ENCODE data around the gene CHRFAM7A.
A peak's percentile ranks its signal among the peaks of the same experiment; 100 is the strongest.
"Not testable (repeated sequence)": the region's sequence is repeated elsewhere in the genome, so short reads cannot be mapped to it uniquely, and the experiment has no call there.

Gene CHRFAM7A

DNA sequence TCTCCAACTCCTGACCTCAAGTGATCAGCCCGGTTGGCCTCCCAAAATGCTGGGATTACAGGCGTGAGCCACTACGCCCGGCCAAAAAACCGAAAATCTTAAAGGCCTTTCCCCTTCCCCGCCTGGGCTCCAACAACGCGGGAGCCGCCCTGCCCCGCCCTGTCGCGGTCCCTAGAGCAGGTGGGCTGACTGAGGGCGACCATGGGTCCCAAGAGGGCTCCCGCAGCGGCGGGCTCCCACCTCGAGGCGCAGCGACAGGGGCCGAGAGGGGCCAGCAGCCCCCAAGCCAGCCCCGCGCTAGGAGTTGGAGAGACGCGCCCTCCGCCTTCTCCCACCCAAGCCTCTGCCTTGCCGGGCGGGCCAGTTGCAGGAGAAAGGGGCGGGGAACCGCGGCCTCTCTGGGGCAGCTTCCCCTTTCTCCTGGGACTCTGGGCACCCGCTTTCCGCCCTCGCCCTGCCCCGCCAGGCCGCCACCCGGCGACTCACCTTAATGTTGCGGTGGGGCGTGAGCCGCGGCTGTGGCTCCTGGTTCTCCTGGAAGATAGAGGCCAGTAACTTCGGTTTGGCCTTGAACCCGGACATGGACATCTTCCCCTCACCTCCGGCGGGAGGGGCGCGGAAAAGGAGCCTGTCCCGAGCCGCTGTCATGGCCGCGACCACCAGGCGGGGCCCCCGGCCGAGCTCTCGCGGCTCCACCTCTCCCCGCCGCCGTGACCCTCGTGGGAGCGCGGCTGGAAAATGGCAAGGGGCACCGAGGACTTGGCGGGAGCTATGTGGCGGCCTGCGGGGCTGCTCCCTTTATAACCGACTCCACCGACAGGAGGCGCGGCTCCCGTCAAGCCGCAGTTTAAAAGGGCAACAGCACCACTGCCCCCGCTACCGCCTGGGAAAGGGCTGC lies at the start of gene CHRFAM7A:
TSS of gene CHRFAM7A (minus strand) at position 775 of the 898 bp plus-strand sequence. CDS start 10,189 bp downstream, outside the sequence.
- not testable (repeated sequence) for DNase-seq

DNA sequence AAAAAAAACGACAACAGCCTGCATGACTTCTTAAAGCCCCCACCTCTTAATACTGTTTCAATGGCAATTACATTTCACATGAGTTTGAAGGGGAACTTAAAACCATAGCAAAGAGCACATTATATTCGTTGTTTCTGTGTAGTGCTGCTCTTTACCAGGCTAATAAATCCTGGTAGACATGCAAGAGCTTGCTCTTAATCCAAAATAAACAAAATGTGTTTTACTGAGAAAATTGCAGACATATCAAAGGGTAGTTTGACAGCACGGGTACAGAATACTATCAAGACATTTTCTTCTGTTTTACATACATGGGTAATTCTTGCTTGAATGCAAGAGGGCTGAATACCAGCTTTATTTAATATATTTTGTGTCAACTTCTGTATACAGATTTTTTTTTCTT lies 45.0 kb upstream of the CHRFAM7A start:
- DNase-seq = not testable (repeated sequence)

DNA sequence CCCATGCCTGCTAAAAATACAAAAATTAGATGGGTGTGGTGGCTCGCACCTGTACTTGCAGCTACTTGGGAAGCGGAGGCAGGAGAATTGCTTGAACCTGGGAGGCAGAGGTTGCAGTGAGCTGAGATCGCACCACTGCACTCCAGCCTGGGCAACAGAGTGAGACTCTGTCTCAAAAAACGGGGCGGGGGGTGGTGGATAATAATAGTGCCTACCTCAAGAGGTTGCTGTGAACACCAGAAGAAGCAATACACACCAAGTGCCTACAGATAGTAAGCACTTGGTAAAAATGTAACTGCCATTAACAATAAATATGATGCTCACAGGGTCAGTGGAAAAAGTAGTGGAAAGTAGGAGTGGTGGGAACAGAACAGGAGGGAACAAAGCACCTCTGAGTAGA lies 42.5 kb upstream of the CHRFAM7A start:
- DNase-seq = not testable (repeated sequence)

DNA sequence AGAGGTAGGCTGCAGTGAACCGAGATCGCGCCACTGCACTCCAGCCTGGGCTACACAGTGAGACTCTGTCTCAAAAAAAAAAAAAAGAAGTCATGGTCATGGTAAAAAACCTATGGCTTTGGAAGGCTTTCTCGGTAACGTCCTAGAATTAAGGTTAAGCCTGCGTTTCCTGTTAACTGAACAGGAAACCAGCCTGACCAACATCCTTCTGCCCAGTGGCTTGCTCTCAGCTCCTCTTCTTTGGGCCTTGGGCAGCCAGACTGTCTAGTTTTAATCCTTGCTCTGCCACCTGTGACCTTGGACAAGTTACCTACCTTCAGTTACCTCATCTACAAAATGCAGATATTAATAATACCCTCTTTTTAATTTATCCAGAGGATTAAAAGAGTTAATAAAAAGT lies 27.4 kb upstream of the CHRFAM7A start:
- DNase-seq = not testable (repeated sequence)

DNA sequence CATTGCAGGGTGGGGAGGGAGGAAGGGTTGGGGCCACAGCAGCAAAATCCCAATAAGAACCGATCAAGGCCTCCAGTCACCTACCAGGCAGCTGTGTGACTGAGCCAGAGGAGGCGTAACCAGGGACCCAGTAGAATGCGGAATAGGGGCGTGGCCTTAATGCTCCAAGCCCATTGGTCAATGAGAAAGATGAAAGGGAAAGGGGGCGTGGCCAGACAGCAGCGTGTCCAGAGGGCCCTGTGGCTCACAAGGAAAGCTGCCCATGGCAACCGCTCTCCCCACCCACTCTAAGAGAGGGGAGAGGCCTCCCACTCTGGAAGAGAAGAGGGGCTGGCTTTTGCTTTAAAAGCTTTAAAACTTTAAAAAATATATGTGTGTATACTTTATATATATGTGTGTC lies 20.8 kb upstream of the CHRFAM7A start, which contains the start of gene GOLGA8R:
TSS of gene GOLGA8R (minus strand) at position 101 of the 400 bp plus-strand sequence. CDS start at position 3, 98 bp downstream.
- DNase-seq = not testable (repeated sequence)

DNA sequence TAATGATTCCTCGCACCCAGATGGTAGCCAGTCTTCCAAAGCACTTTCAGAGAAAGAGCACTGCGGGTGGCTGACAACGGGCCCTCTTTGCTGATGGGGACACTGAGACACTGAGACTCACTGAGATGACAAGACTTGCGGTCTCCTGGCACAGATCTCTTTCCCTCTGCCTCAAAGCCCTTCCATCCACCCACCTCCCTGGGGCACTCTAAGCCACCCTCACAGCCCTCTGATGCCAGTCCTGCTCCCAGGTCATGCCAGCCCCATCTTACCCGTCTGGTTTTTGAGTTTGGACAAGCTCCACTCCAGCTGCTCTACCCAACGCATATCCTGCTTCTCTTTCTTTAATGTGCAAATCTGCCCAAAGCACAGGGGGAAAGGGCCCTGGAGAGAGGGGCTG lies 14.3 kb upstream of the CHRFAM7A start:
- not testable (repeated sequence) for DNase-seq

DNA sequence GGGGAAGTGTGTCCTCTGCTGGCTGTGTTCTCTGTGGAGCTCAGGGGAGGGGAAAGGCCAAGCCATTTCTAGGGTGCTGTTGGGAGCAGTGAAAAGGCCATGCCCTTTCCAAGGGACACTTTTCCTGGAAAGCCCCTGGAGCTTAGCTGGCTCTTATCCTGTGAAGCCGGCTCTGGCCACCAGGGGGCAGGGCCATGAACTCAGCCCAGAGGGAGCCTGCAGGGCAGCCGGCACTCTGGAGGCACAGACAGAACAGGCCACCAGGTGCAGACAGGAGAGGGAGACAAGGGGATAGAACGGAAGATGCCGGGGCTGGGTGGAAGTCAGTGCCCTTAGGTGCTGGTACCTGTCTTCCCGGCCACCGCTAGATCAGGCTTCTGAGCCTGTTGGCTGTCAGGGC lies 5.6 kb upstream of the CHRFAM7A start:
- DNase-seq = peak; percentile 43

DNA sequence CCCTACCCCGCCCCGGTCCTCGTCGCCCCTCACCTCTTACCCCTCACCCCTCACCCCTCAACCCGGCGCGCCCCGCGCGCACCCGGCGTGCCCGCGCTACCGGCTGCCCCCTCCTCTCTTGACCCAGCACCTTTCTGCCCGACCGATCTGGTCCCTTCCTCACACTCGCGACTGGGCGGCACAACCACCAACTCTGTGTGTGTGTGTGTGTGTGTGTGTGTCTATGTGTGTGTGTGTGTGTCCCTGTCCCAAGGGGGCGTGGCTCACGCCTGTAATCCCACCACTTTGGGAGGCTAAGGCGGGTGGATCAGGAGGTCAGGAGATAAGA lies 288 bp upstream of the CHRFAM7A start:
- DNase-seq = not testable (repeated sequence)

DNA sequence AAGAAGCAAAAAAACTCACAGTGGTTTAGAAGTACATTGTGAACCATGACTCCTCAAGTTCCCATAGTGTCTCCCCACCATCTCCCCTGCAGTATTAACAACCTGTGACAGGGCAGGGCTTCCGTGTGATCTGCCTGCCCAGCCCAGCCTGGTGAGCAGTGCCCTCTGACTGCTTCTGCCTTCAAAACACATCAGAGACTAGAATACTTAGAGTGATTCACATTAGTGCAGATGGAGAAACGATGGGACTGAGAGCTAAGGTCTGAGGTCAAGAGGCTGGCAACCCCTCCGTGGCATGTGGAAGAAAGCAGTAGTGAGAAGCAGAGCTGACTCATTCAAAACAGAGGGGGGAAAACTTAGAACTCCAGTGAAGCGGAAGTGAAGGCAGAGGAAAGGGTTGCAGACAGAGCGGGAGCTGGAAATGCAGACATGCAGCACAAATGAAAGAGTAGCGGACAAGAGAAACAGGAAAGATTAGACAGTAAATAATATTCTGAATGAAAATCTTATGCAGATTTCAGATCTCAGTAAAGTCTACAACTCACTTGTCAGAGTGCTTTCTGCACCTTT lies 6.9 kb downstream of the CHRFAM7A start:
- not testable (repeated sequence) for DNase-seq

DNA sequence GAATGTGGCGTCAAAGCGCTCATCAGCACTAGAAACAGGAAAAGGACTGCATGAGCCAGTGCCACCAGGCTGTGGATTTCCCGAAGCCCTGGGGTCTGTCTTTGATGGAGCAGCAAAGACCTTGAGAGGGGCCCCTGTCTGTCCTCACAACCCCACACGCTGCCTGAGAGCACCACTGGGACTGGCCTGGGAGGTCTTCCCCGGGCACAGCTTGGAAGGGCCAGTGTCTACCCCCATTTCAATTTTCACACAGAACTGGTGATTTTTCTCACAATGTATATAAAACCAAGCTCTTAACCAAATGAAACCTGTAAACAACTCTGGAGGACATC lies 16.3 kb downstream of the CHRFAM7A start:
- not testable (repeated sequence) for DNase-seq

DNA sequence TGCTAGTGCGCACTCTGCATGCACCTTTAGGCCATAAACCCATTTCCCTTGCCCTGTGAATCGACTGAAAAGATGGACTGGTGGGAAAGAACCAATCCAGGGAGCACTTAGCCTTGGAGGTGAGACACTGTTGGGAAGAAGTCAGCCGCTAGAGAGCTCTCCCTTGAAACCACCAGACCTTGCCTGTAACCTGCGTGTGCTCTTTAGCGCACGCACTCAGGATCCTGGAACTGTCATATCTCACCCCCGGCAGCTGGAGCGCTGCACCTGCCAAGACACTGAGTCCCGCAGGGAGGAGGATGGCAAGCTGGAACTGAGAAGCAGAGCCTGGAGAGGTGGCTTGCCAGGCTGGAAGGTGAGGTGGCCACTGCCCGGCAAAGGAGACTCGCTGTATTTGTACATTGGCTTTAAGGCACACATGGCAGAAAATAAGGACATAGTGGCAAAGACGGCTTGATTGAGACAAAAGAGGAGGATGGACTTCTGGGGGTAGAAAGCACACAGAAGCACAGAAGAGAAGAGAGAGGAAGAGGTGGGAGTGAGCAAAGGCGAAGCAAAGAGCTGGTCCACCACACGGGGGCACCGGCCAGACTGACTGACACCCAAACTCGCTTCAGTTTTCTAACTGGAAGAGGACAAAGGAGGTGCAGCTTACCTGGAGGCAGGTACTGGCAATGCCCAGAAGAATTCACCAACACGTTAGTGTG lies 16.8 kb downstream of the CHRFAM7A start:
- DNase-seq = not testable (repeated sequence)

DNA sequence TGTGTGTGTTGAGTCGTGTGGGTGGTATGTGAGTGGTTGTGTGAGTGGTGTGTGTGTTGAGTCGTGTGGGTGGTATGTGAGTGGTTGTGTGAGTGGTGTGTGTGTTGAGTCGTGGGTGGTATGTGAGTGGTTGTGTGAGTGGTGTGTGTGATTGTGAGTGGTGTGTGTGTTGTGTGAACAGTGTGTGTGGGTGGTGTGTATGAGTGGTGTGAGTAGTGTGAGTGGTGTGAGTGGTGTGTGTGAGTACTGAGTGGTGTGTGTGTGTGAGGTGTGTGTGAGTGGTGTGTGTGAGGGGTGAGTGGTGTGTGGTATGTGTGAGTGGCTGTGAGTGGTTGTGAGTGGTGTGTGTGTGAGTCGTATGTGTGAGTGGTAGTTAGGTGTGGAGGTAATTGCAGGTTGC lies 17.5 kb downstream of the CHRFAM7A start:
- not testable (repeated sequence) for DNase-seq

DNA sequence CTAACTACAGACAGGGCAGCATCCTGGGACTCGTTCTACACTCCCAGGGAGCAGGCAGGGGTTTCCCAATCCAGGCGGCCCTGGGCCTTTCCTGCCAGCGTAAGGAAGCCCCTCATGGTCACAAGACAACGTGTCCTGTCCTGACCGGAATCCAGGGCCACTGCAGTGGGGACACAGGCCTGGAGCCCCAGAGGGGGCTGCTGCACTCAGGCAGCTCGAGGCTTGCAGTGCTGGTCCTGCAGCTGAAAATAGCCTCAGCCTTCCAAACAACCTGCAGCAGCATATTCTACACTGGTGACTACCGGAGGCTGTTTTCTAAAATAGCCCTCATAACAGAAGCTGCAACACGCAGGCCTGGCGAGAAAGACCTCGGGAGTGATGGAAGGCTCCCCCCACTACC lies 18.5 kb downstream of the CHRFAM7A start:
- not testable (repeated sequence) for DNase-seq

DNA sequence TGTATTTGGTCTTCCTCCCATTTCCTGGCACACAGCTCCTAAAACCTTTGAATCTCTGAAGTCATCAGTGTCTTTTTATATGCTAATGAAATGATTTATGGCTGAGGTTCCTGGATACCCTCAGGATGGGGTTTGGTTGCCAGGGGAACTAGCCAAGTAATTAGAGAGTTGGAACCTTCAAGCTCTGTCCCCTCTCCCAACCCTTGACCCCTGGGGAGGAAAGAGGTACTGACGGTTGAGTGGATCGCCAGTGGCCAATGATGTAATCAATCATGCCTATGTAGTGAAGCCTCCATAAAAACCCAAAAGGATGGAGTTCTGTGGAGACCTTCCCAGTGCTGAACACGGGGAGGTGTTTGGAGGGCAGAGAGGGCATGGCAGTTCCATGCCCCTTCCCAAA lies 25.1 kb downstream of the CHRFAM7A start:
- DNase-seq = not testable (repeated sequence)

DNA sequence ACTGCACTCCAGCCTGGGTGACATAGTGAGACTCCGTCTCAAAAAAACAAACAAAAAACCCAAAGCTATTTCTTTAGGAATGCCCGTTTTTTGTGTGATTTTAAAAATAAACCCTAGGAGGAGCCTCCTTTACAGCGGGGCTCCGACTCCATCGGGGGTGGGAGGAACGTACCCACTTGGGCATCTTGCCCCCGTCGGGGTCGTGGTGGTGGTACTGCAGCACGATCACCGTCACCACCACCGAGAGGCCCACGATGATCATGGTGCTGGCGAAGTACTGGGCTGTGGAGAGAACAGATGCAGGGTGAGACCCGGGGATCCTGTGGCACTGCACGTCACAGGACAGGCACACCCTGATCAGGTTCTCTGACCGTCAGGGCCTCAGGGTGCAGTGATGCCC lies 26.1 kb downstream of the CHRFAM7A start:
- not testable (repeated sequence) for DNase-seq

DNA sequence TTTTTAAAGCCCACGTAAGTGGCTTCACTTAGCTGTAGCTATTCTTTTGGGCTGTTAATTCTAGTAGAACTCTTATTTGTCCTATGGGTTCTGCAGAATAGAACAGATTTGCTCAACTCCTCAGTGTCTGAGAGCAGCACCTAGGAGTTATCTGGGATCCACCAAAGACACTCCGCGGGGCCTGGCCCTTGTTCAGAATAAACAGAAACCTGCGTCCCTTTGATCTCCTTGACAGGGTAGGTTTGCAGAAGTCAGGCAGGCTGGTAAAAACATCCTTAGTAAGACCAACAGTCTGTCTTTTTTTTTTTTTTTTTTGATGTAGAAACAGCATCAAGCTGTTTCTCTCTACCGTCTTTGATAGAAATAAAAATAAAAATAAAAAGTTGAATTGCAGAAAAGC lies 31.9 kb downstream of the CHRFAM7A start:
- not testable (repeated sequence) for DNase-seq

DNA sequence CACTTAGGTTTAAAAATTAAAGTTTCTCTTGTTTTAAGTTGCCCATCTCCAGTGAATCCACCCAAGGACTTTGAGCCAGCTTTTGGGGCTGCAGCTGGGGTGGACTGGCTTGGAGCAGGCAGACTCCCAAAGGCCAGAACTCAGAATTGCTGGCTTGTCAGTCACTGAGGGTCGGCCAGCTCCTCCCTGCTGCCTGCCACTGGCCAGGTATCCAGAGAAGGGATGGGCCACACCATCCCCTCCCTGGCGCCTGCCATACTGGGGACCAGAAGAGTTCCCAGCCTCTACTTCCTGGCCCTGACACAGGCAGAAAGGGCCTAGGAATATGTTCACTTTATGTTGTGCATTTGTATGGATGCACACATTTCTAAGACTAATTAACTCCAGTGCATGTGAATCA lies 32.4 kb downstream of the CHRFAM7A start:
- not testable (repeated sequence) for DNase-seq

DNA sequence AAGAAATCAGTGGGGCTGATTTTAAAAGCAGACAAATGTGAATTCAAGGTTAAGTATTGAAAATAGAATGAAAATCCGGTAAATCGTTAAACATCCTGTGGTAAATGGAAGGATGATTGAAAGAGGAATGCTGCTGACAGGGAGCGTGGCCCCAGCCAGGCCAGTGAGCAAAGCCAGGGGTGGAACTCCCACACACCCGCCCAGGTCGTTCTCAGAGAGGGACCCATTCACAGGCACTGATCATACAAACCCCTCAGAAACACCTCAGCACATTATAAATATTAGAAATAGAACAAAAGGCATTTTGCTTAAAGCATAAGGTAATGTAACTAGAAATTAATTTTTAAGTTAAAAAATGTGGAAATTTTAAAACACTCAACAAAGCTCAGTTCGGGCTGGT lies 38.3 kb downstream of the CHRFAM7A start:
- not testable (repeated sequence) for DNase-seq

DNA sequence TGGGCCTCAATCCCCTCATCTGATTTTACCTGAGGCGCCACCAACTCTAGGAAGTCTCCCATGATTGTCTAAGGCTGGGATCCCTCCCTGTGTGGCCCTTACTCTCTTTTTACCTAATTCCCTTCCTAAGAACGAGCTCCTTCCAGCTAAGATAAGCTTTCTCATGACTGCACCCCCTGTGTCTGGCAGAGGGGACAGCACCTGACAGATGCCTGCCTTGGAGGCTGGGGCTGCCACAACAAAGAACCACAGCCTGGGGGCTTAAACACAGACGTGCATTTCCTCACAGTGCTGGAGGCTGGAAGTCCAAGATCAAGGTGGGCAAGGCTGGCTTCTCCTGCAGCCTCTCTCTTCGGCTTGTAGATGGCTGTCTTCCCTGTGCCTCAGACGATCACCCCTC lies 43.5 kb downstream of the CHRFAM7A start:
- DNase-seq = not testable (repeated sequence)

DNA sequence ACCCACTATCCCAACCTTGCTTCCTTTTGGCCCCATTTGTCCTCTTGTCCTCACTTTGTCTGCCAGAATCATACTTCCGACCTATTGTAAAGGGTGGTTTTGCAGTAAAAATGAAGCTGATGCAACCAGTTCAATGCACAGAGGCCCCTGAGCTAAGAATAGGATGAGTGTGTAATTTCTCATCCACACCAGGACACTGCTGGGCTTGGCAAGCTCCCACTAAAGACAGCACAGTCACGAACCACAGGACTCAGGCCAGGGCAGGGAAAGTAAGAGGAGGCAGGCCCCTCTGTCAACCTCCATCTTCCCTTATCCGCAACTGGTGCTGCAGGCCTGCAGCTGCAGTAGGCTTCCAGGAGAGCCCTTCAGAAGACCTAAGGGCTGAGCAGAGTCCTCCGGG lies 56.8 kb downstream of the CHRFAM7A start:
- not testable (repeated sequence) for DNase-seq

DNA sequence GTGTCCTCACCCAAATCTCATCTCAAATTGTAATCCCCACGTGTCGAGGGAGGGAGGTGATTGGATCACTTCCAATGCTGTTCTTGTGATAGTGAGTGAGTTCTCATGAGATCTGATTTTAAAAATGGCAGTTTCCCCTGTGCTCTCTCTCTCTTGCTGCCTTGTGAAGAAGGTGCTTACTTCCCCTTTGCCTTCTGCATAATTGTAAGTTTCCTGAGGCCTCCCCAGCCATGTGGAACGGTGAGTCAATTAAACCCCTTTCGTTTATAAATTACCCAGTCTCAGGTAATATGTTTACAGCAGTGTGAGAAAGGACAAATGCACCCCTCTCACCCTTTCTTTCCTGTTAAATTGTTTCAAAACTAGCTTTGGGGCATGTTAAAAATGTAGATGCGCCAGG lies 59.2 kb downstream of the CHRFAM7A start:
- not testable (repeated sequence) for DNase-seq

DNA sequence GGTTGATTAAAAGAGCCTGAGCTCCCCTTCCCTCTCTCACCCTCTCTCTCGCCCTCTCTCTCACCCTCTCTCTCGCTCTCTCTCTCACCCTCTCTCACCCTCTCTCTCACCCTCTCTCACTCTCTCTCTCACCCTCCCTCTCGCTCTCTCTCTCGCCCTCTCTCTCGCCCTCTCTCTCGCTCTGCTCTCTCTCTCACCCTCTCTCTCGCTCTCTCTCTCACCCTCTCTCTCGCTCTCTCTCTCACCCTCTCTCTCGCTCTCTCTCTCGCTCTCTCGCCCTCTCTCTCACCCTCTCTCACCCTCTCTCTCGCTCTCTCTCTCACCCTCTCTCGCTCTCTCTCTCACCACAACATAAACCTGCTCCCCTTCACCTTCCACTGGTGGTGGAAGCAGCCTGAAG lies 67.2 kb downstream of the CHRFAM7A start:
- DNase-seq = not testable (repeated sequence)

DNA sequence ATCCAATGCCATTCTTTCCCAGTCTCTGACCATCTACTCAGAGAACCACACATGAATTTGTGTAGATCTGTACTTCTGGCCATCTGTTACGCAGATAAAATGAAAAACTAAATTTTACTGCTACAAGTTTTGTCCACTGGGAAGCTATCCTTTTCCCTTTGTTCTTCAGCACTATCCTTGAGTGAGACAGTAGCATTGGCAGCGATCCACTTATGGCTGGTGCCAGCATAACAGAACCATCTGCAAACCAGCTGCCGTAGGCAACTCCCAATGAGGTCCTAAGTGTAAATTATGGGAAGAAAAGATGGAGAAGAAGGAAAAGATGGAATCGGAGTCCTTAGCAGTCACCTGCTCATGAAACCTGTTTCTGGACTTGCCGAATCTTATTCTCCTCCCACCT lies 72.3 kb downstream of the CHRFAM7A start:
- not testable (repeated sequence) for DNase-seq

DNA sequence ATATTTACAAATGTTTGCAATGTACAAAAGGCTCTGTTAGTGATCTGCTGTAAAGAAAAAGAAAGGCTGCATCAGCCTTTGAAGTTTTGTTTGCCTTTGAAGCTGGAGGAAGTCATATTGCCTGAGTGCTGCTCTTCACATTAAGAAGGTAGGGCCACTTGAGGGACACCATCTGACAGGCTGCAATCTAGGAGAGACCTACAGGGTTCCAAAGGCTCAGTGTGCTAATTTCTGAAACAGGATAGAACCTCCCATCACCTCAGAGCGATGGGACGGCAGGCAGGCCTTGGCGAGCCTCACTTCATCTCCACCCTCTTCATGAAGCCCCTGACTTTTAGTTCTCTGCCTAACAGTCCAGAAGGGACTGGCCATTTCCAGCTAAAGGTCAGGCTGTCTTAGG lies 77.6 kb downstream of the CHRFAM7A start:
- DNase-seq = not testable (repeated sequence)

Measured in activated effector memory CD4-positive, alpha-beta T cell treated with Interleukin-2 at 50 U/mL for 16 hours (primary cell).